ENCODE data around the gene SUOX. TPM values are rescaled to one million over a fixed set of nuclear protein-coding genes. Genes with fewer than 3 reads are reported as not detected.

SUOX gene
- total and polyA plus RNA-seq, 2 of the 4 experiments (the other 2 are of a cell fraction): 17.8 to 19.4 TPM

GRCh38 chr12:55973599-55974307, 23.3 kb upstream of the SUOX start, which contains the start of gene RAB5B:
TSS of gene RAB5B (plus strand) at chr12:55974078. CDS start at chr12:55986961, 12,883 bp downstream.
- Histone ChIP-seq H2BK5ac (ENCODE audit: low read depth, low read length, poor library complexity, severe bottlenecking) (peak within 1 kb of the TSS; percentile 98), H2AFZ (replicated peaks; ENCODE audit: low read length, poor library complexity) (peak within 1 kb of the TSS; percentile 89), H3K9ac (ENCODE audit: low read depth, low read length) (peak within 1 kb of the TSS; percentile 85), H2BK15ac (ENCODE audit: low read depth, low read length) (peak within 1 kb of the TSS; percentile 99; the same call in 2 of the 3 replicates), H4K91ac (ENCODE audit: insufficient read depth, low read depth, low read length) (peak within 1 kb of the TSS; percentile 88), H2AK9ac (replicated peaks; ENCODE audit: low read depth, low read length, poor library complexity) (peak within 1 kb of the TSS; percentile 98), H4K20me1 (ENCODE audit: insufficient read depth, low read length) (peaks cover 14% of the 10 kb centered on the region; the same call in 1 of the 2 replicates), H4K5ac (ENCODE audit: low read depth, low read length) (peak within 1 kb of the TSS; percentile 58), H2BK120ac (ENCODE audit: low read depth, low read length) (peak within 1 kb of the TSS; percentile 84), H3K18ac (ENCODE audit: low read depth, low read length) (peak within 1 kb of the TSS; percentile 58), H3K23ac (ENCODE audit: low read depth, low read length) (peak within 1 kb of the TSS; percentile 97), H3K4me2 (ENCODE audit: low read depth, low read length) (peak within 1 kb of the TSS; percentile 91), H3K4ac (ENCODE audit: low read depth, low read length) (peak within 1 kb of the TSS; percentile 97), H3K9me1 (ENCODE audit: insufficient read depth, low read length) (peaks cover 5% of the 10 kb centered on the region; the same call in 1 of the 2 replicates), H3K27me3 (ENCODE audit: control insufficient read depth, insufficient read depth, low read length) (no peaks in the 10 kb centered on the region), H3K4me3 (ENCODE audit: insufficient read depth, low read depth, low read length) (peak within 1 kb of the TSS; percentile 70), H3K4me1 (ENCODE audit: control insufficient read depth, insufficient read depth, low read length) (peaks cover 5% of the 10 kb centered on the region), H3K9me3 (ENCODE audit: control insufficient read depth, insufficient read depth, low read length) (no peaks in the 10 kb centered on the region), H2BK20ac (ENCODE audit: low read depth, low read length) (peak within 1 kb of the TSS; percentile 2; the same call in 1 of the 2 replicates), H2AK5ac (ENCODE audit: low read depth, low read length) (peak within 1 kb of the TSS; percentile 100), H3K79me1 (ENCODE audit: low read depth in 1 of 2, low read length in 2 of 2) (peaks cover 12 to 65% of the 10 kb centered on the region in 2 experiments; a peak in 3 of 4 replicates), H3K36me3 (ENCODE audit: control insufficient read depth, insufficient read depth, low read length) (peaks cover 5% of the 10 kb centered on the region), H3K27ac (ENCODE audit: insufficient read depth, low read length) (peak within 1 kb of the TSS; percentile 64), H3K14ac (replicated peaks; ENCODE audit: low read depth, low read length) (peak within 1 kb of the TSS; percentile 88), H3K56ac (ENCODE audit: extremely low read depth, insufficient read depth, low read length) (peak within 1 kb of the TSS; percentile 71), H4K8ac (ENCODE audit: low read depth in 2 of 2, low read length in 2 of 2) (peak within 1 kb of the TSS; percentile 74 to 98)
- DNase-seq: peak; percentile 100
- intact Hi-C loops (cut with micrococcal nuclease): loop anchor here (1.0 kb wide), 1 partner anchor 235 kb away; no protein-coding TSS in a partner anchor
- in situ Hi-C loops (cut with MboI; ENCODE audit: low sequenced_read_pairs): no loop called here
- peak; percentile 69; the same call in 1 of the 2 replicates for TF ChIP-seq CHD1 (IDR thresholded peaks at IDR 0.05; ENCODE audit: low read depth, low read length)
- TF ChIP-seq CTCF (conservative IDR thresholded peaks at IDR 0.05; ENCODE audit: low read depth, low read length): no peak
- peak; percentile 86 for TF ChIP-seq MAZ (IDR thresholded peaks at IDR 0.05; ENCODE audit: borderline replicate concordance, low read depth, low read length)
- no peak for TF ChIP-seq SMC3 (IDR thresholded peaks at IDR 0.05; ENCODE audit: low read depth, low read length)
- TF ChIP-seq FOS (IDR thresholded peaks at IDR 0.05; ENCODE audit: low read depth, low read length): peak; percentile 85
- no peak for TF ChIP-seq ELK1 (IDR thresholded peaks at IDR 0.05; ENCODE audit: borderline replicate concordance, low read depth, low read length)
- TF ChIP-seq POLR2A (IDR thresholded peaks at IDR 0.05; ENCODE audit: low read depth, low read length): peak; percentile 93
- TF ChIP-seq, protein P1, sequence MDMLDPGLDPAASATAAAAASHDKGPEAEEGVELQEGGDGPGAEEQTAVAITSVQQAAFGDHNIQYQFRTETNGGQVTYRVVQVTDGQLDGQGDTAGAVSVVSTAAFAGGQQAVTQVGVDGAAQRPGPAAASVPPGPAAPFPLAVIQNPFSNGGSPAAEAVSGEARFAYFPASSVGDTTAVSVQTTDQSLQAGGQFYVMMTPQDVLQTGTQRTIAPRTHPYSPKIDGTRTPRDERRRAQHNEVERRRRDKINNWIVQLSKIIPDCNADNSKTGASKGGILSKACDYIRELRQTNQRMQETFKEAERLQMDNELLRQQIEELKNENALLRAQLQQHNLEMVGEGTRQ (IDR thresholded peaks at IDR 0.05; ENCODE audit: low read depth, low read length): peak; percentile 68; the same call in 1 of the 2 replicates
- no peak for TF ChIP-seq RFX5 (IDR thresholded peaks at IDR 0.05; ENCODE audit: low read depth, low read length)
- TF ChIP-seq NFE2L2 (IDR thresholded peaks at IDR 0.05; ENCODE audit: low read depth, low read length): no peak
- TF ChIP-seq MXI1 (IDR thresholded peaks at IDR 0.05; ENCODE audit: borderline replicate concordance, low read depth, low read length): 0 out of 2 replicates have a peak, but pooled peaks have one; percentile 20
- TF ChIP-seq MAFK (IDR thresholded peaks at IDR 0.05; ENCODE audit: low read depth, low read length): no peak
- dilution Hi-C loops (cut with HindIII; ENCODE audit: low sequenced_read_pairs, unreplicated experiment): no loop called here
- BruUV-seq (replicated peaks): no TSS peak
- ATAC-seq (ENCODE audit: low read depth): peak; percentile 89
- POLR2A ChIA-PET (ENCODE audit: unreplicated experiment): interaction anchor here (1.0 to 1.2 kb wide), 3 partner anchors 9 to 70 kb away, joined by 3 to 13 read pairs (median 4); no protein-coding TSS in a partner anchor
- CTCF ChIA-PET: interaction anchor here (0.6 to 0.9 kb wide), 2 partner anchors 57 to 235 kb away, joined by 3 read pairs; no protein-coding TSS in a partner anchor
- 0% methylated on average over 17 of the region's 39 CpGs; no CpG with 5 or more reads in 1 of the 2 experiments for WGBS, 2 experiments (ENCODE audit: extremely low coverage in 2 of 2, insufficient read length in 1 of 2)

Measured in IMR-90 (cell line).